HFF-Myc (cell line): Measurements from ENCODE around the gene RASL11A.

Experiments
- DNase-seq: peaks from one replicate; pipeline ENCODE4 v3.0.0-alpha.2; 2011; ENCODE audit warnings: low read depth; ENCODE audit errors: extremely low read depth
- H3K4me3 ChIP-seq: replicated peaks from 2 replicates; pipeline ENCODE4 v1.5.1; 2011; ENCODE audit warnings: low read depth, mild to moderate bottlenecking, control low read depth, low read length
- TF ChIP-seq, protein P1 (sequence below): IDR thresholded peaks from 2 replicates; pipeline ENCODE4 v1.5.1; 2012; ENCODE audit warnings: mild to moderate bottlenecking, low read depth, low read length, control low read depth; ENCODE audit errors: missing control alignments

Gene RASL11A

DNA sequence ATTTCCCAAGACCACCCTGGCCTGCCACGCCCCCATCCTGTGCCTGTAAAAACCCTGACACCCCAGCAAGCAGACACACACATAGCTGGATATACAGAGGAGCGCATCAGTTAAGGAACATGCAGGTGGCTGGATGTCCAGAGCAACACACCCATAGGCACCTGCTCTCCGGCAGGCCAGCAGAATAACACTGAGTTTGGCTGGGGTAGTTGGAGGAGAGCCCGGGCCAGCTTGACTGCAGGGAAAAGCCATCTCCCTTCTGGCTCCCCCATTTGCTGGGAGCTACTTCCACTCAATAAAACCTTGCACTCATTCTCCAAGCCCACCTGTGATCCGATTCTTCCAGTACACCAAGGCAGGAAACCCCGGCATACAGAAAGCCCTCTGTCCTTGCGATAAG is 8.9 kb downstream of the RASL11A start:
- no peak for DNase-seq
- TF ChIP-seq, protein P1, sequence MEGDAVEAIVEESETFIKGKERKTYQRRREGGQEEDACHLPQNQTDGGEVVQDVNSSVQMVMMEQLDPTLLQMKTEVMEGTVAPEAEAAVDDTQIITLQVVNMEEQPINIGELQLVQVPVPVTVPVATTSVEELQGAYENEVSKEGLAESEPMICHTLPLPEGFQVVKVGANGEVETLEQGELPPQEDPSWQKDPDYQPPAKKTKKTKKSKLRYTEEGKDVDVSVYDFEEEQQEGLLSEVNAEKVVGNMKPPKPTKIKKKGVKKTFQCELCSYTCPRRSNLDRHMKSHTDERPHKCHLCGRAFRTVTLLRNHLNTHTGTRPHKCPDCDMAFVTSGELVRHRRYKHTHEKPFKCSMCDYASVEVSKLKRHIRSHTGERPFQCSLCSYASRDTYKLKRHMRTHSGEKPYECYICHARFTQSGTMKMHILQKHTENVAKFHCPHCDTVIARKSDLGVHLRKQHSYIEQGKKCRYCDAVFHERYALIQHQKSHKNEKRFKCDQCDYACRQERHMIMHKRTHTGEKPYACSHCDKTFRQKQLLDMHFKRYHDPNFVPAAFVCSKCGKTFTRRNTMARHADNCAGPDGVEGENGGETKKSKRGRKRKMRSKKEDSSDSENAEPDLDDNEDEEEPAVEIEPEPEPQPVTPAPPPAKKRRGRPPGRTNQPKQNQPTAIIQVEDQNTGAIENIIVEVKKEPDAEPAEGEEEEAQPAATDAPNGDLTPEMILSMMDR, result no peak
- H3K4me3 ChIP-seq, result no peak overlapping the region

DNA sequence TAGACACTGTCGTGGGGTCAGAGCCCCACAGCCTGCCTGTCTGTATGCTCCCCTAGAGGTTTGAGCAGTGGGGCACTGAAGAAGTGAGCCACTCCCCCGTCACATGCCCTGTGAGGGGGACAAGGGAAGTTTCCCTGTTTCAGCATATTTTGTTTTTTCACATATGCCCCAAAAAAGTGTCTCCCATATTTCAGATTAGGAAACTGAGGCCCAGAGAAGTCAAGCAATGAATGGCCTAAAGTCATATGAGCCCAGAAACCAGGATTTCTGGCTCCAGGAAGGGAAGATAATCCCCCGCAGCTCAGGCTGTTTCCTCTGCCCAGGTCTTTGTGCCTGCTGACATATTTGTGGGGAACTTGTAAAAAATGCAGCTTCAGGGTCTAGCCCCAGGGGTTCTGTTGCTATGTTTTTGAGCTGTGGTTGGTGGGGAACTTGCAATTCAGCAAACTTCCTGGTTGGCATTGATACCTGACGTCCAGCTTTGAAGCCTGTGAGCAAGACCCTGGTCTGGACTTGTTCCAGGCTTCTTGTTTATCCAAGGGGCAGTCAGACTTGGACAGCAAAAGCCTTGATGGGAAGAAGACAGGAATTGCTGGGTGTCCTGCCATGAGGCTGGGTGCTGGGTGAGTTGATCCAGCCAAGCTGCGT is 9.5 kb downstream of the RASL11A start:
- no peak for DNase-seq
- TF ChIP-seq, protein P1, result no peak
- no peak overlapping the region for H3K4me3 ChIP-seq

DNA sequence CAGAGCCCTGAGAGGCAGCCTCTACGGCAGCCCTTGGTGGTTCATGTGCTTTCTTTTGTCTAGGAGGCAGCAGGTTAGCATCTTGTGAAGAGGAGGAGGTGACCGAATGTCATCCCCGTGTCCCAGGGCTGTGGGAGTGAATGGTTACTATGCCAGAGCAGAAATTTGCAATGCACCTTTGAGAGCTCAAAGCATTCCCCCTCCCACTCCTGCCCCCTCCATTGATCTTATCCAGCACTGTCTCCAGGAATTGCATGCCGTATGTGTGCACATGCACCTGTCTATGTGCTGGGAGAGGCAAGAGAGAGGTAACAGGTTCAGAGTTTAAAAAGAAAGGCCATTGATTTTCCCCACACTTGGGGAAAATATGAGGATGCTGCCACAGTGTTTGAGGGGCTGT is 10.2 kb downstream of the RASL11A start:
- TF ChIP-seq, protein P1, result no peak
- DNase-seq, result no peak
- no peak overlapping the region for H3K4me3 ChIP-seq

DNA sequence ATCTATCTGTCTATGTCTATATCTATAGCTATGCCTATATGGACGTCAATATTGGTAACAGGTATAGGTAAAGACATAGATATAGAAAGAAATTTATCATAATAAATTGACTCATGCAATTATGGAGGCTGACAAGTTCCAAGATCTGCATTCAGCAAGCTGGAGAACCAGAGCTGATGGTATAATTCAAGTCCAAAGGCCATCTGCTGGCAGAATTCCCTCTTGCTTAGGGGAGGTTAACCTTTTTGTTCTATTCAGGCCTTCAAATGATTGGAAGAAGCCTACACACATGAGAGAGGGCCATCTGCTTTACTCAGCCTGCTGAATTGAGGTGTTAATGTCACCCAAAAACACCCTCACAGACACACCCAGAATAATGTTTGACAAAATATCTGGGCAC is 10.8 kb downstream of the RASL11A start:
- DNase-seq, result no peak
- no peak overlapping the region for H3K4me3 ChIP-seq
- TF ChIP-seq, protein P1, result no peak

DNA sequence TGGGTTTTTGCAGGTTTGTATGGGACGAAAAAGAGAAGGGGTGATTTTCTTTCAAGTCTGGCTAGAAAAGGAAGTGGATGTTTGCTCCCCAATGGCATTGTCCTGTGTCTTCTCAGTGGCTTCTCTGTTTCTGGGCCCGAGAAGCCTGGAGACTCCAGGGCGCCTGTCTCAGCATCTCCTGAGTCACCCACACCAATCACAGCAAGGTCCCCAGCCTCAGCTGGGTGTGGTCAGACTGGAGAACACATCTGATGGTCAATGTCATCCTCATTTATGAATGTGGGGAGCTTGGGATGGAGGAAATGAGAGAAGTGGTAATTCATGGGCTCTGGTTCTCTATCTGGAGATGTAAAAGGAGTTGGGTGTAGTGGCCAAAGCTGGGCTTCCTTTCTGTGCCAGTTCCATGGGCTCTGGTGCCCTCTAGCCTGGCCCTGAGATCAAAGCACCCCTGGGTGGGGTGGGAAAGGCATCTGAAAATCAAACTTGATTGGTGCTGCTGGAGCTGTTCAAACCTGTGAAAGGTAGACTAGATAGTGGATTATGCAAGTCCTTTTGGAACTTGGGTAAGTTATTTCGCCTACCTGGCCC is 13.4 kb downstream of the RASL11A start:
- no peak for DNase-seq
- TF ChIP-seq, protein P1, result peak; percentile 44

DNA sequence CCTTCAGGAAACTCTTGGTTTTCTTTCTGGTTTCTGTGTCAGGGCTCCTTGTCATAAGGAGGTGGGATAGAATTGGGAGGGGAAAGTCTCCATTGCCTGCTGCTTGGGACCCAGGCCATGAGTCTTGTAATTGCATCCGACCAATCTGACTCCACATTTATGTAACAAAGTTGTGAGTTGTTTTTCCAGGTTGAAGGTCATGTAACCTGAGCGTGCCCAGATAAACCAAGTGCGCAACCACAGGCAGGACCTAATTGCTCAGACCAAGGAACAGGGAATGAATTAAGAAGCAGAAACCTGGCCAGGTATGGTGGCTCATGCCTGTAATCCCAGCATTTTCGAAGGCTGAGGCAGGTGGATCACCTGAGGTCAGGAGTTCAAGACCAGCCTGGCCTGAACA is 17.8 kb downstream of the RASL11A start:
- DNase-seq, result no peak
- TF ChIP-seq, protein P1, result no peak

More for the DNA sequence above, 13.4 kb downstream of the RASL11A start:
- H3K4me3 ChIP-seq, result no peak overlapping the region

DNA sequence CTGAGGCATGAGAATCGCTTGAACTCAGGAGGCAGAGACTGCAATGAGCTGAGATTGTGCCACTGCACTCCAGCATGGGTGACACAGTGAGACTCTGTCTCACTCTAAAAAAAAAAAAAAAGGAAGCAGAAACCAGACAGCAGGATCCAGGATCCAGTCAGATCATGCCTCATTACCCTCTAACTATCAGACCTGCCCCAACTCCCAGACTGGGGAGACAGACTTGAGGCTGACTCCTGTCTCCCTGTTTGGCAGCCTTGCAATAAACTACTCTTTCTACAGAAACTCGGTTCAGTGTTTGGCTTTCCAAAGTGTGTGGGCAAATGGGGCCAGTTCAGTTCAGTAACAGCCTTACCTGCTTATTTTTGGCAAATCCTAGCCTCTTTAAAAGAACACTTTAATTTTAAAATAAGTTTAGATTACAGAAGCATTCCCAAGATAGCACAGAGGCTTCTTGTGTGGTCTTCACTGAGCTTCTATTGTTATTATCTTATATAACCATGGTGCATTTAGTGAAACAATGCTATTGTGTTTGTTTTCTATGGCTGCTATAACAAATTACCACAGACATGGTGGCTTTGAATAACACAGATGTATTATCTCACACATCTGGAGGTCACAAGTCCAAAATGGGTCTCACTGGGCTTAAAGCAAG is 18.5 kb downstream of the RASL11A start:
- TF ChIP-seq, protein P1, result no peak
- no peak for DNase-seq
- H3K4me3 ChIP-seq, result no peak overlapping the region

More for the DNA sequence above, 17.8 kb downstream of the RASL11A start:
- no peak overlapping the region for H3K4me3 ChIP-seq
